ENCODE measurements around the gene AGPAT2.

- TF ChIP-seq ELK1 (IDR thresholded peaks at IDR 0.05; ENCODE audit: borderline replicate concordance, low read depth, low read length) (no peak), CTCF (conservative IDR thresholded peaks at IDR 0.05; ENCODE audit: low read depth, low read length) (no peak), BHLHE40 (IDR thresholded peaks at IDR 0.05; ENCODE audit: low read depth, low read length) (no peak)
Measured at GRCh38 chr9:136725612-136726011, 38.4 kb upstream of the AGPAT2 start.

Measured in IMR-90 (cell line).